HL-60 (cell line): ENCODE results near the gene GPHN.

Source experiments
- DNase-seq, 2 experiments: peaks; one replicate each; pipeline ENCODE4 v3.0.0-alpha.2; 2010 to 2020; ENCODE audit warnings: low read depth in 1 of 2, low spot score in 1 of 2
- H3K27ac ChIP-seq: fragments of 250-450 bp; sonication (Bioruptor Pico); replicated peaks from 2 replicates; pipeline ENCODE4 v1.5.1; 2020; ENCODE audit warnings: mild to moderate bottlenecking, moderate library complexity
- H3K27me3 ChIP-seq: fragments of 250-450 bp; sonication (Bioruptor Pico); 2 replicates; pipeline ENCODE4 v1.5.1; 2021; ENCODE audit warnings: mild to moderate bottlenecking, moderate library complexity; ENCODE audit not compliant: insufficient read depth, poor library complexity, severe bottlenecking
- H3K4me3 ChIP-seq: replicated peaks from 2 replicates; pipeline ENCODE4 v1.5.1; 2011; ENCODE audit warnings: mild to moderate bottlenecking, control low read depth, low read length; ENCODE audit not compliant: insufficient read depth
- CTCF ChIP-seq: IDR thresholded peaks from one replicate; pipeline ENCODE4 v1.5.1; 2011; ENCODE audit warnings: low read length, control low read depth, inconsistent platforms; ENCODE audit not compliant: insufficient read depth
- GABPA ChIP-seq: IDR thresholded peaks from 2 replicates; pipeline ENCODE4 v1.6.1; 2012; ENCODE audit warnings: low read depth
- POLR2AphosphoS5 ChIP-seq: IDR thresholded peaks from 2 replicates; pipeline ENCODE4 v1.6.1; 2012; ENCODE audit warnings: low read depth
- REST ChIP-seq: IDR thresholded peaks from 2 replicates; pipeline ENCODE4 v1.6.1; 2012; ENCODE audit warnings: low read depth; ENCODE audit not compliant: insufficient replicate concordance
- SPI1 ChIP-seq: IDR thresholded peaks from 2 replicates; pipeline ENCODE4 v1.6.1; 2012; ENCODE audit warnings: low read depth, mild to moderate bottlenecking, borderline replicate concordance

The GPHN gene

DNA sequence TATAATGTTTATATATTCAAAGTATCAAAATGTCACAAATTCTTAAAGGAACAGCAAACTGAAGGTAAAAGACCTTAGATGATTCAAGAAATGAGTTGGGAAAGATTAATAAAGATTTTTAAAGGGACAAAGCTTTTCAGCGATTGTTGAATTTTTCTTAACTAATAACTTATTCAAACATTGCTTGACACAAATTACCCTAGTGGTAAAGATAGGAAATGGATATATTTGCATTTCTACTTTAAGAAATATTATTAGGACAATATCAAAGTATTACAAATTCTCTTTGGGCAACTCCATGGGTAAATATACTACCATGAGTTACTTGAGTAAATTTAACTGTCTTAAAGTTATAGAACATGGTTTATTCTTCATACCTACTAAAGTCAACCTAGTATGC, 415.3 kb downstream of the GPHN start:
- no peak overlapping the region for H3K27ac ChIP-seq
- TF ChIP-seq POLR2AphosphoS5 (no peak), REST (no peak), CTCF (no peak), SPI1 (no peak), GABPA (no peak)
- no peaks in the 10 kb centered on the region for H3K27me3 ChIP-seq
- H3K4me3 ChIP-seq: no peak overlapping the region
- no peak for DNase-seq

DNA sequence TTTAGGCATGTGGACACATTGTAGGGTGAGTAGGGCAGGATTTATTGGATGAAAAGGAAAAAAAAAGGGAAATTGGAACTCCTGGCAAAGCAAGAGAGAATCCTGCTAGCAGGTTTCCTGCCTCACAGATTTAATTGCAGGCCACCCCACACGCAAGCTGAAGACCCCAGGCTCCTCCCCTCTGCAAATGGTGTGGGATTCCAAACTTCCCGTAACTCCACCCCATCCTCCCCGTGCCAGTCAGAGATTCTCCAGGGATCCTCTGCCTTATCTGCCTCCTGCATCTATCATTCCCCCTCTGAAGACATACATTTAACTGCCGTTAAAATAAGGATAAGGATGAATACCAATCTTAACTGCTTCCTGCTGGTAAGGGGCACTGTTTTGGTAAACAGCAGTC, 431.5 kb downstream of the GPHN start:
- Histone ChIP-seq H3K27me3 (no peaks in the 10 kb centered on the region), H3K4me3 (no peak overlapping the region), H3K27ac (no peak overlapping the region)
- TF ChIP-seq GABPA (no peak), REST (no peak), CTCF (no peak), POLR2AphosphoS5 (no peak), SPI1 (no peak)
- DNase-seq: no peak

GRCh38 chr14:66944872-66945271, 436.9 kb downstream of the GPHN start:
- Histone ChIP-seq H3K4me3 (no peak overlapping the region), H3K27me3 (no peaks in the 10 kb centered on the region), H3K27ac (no peak overlapping the region)
- DNase-seq: no peak
- TF ChIP-seq CTCF: no peak
- no peak for TF ChIP-seq GABPA
- TF ChIP-seq REST: no peak
- TF ChIP-seq SPI1: no peak
- TF ChIP-seq POLR2AphosphoS5: no peak
